Astrocyte (in vitro differentiated cells and primary cell): Measurements from ENCODE around the gene MARK1. TPM values are rescaled to one million over a fixed set of nuclear protein-coding genes. Genes with fewer than 3 reads are reported as not detected.

Experiments used
- DNase-seq: peaks from one replicate; pipeline ENCODE4 v3.0.0-alpha.2; 2010; ENCODE audit warnings: low read depth
- FAIRE-seq: peaks from 2 replicates; lab custom pipeline; 2011; peaks lifted over from hg19 to GRCh38; lab: Jason Lieb, UNC
- H2AFZ ChIP-seq: 2 replicates; pipeline ENCODE4 v1.6.0; 2012; ENCODE audit warnings: low read depth, low read length, inconsistent platforms
- H3K27ac ChIP-seq: 2 replicates; pipeline ENCODE4 v1.5.1; 2011; ENCODE audit warnings: low read depth, low read length, inconsistent platforms
- H3K27me3 ChIP-seq: 2 replicates; pipeline ENCODE4 v1.6.0; 2011; ENCODE audit warnings: low read length, inconsistent platforms; ENCODE audit not compliant: insufficient read depth
- H3K36me3 ChIP-seq: 2 replicates; pipeline ENCODE4 v1.5.1; 2011; ENCODE audit warnings: low read length, inconsistent platforms; ENCODE audit not compliant: insufficient read depth
- H3K4me1 ChIP-seq: 2 replicates; pipeline ENCODE4 v1.5.1; 2011; ENCODE audit warnings: low read length, inconsistent platforms; ENCODE audit not compliant: insufficient read depth
- H3K4me2 ChIP-seq: 2 replicates; pipeline ENCODE4 v1.6.0; 2012; ENCODE audit warnings: low read length, inconsistent platforms
- H3K4me3 ChIP-seq: 2 replicates; pipeline ENCODE4 v1.5.1; 2011; ENCODE audit warnings: low read depth, mild to moderate bottlenecking, low read length, inconsistent platforms; ENCODE audit not compliant: insufficient read depth
- H3K79me2 ChIP-seq: 2 replicates; pipeline ENCODE4 v1.6.0; 2012; ENCODE audit warnings: mild to moderate bottlenecking, low read length, inconsistent platforms; ENCODE audit not compliant: insufficient read depth
- H3K9ac ChIP-seq: 2 replicates; pipeline ENCODE4 v1.6.0; 2012; ENCODE audit warnings: mild to moderate bottlenecking, low read length, inconsistent platforms
- H3K9me3 ChIP-seq: 2 replicates; pipeline ENCODE4 v1.5.1; 2012; ENCODE audit warnings: low read depth, mild to moderate bottlenecking, low read length, inconsistent platforms; ENCODE audit not compliant: insufficient read depth
- H4K20me1 ChIP-seq: 2 replicates; pipeline ENCODE4 v1.6.0; 2012; ENCODE audit warnings: low read length, inconsistent platforms; ENCODE audit not compliant: insufficient read depth
- H3K27ac Mint-ChIP-seq: one replicate; pipeline ENCODE4 v1.8.0; 2021; ENCODE audit warnings: mild to moderate bottlenecking, mixed read lengths; ENCODE audit not compliant: unreplicated experiment
- H3K27me3 Mint-ChIP-seq: one replicate; pipeline ENCODE4 v1.8.0; 2021; ENCODE audit warnings: low read depth, mixed read lengths; ENCODE audit not compliant: unreplicated experiment
- H3K36me3 Mint-ChIP-seq: one replicate; pipeline ENCODE4 v1.8.0; 2021; ENCODE audit warnings: low read depth, mixed read lengths; ENCODE audit not compliant: unreplicated experiment
- H3K4me1 Mint-ChIP-seq: one replicate; pipeline ENCODE4 v1.8.0; 2021; ENCODE audit warnings: low read depth, mixed read lengths; ENCODE audit not compliant: unreplicated experiment
- H3K4me3 Mint-ChIP-seq: one replicate; pipeline ENCODE4 v1.8.0; 2021; ENCODE audit warnings: mild to moderate bottlenecking, moderate library complexity, mixed read lengths; ENCODE audit not compliant: unreplicated experiment
- H3K9me3 Mint-ChIP-seq: one replicate; pipeline ENCODE4 v1.8.0; 2021; ENCODE audit warnings: mild to moderate bottlenecking, mixed read lengths; ENCODE audit not compliant: unreplicated experiment
- CTCF ChIP-seq: IDR thresholded peaks from 2 replicates; pipeline ENCODE4 v1.5.1; 2011; ENCODE audit warnings: low read depth, mild to moderate bottlenecking, inconsistent platforms, low read length, moderate library complexity; ENCODE audit not compliant: insufficient read depth
- EZH2 ChIP-seq: IDR thresholded peaks from 2 replicates; pipeline ENCODE4 v1.6.1; 2012; ENCODE audit warnings: mild to moderate bottlenecking, low read length, inconsistent platforms; ENCODE audit not compliant: insufficient read depth
- total RNA-seq: library from RNA; stranded (reverse); gene quantifications from 2 replicates; pipeline ENCODE4 v1.2.1, GENCODE V29; 2021

Gene MARK1
- total RNA-seq, 1 donor from 2014 or later, result 10.8 TPM

GRCh38 chr1:220710333-220710732 lies 182.4 kb downstream of the MARK1 start:
- peaks cover 11% of the 10 kb centered on the region for H3K27me3 Mint-ChIP-seq
- no peak overlapping the region for H3K4me3 Mint-ChIP-seq
- Histone ChIP-seq H3K4me3 (no peak overlapping the region), H3K36me3 (no peaks in the 10 kb centered on the region), H4K20me1 (no peaks in the 10 kb centered on the region), H3K4me2 (no peak overlapping the region), H3K79me2 (no peaks in the 10 kb centered on the region), H2AFZ (no peak overlapping the region), H3K9ac (no peak overlapping the region), H3K27ac (no peak overlapping the region), H3K27me3 (no peaks in the 10 kb centered on the region), H3K4me1 (no peaks in the 10 kb centered on the region), H3K9me3 (no peaks in the 10 kb centered on the region)
- FAIRE-seq, result no peak
- no peak for DNase-seq
- H3K27ac Mint-ChIP-seq, result no peak overlapping the region
- no peaks in the 10 kb centered on the region for H3K4me1 Mint-ChIP-seq
- TF ChIP-seq EZH2 (no peak), CTCF (no peak)
- H3K36me3 Mint-ChIP-seq, result no peaks in the 10 kb centered on the region
- peaks cover 6% of the 10 kb centered on the region for H3K9me3 Mint-ChIP-seq

DNA sequence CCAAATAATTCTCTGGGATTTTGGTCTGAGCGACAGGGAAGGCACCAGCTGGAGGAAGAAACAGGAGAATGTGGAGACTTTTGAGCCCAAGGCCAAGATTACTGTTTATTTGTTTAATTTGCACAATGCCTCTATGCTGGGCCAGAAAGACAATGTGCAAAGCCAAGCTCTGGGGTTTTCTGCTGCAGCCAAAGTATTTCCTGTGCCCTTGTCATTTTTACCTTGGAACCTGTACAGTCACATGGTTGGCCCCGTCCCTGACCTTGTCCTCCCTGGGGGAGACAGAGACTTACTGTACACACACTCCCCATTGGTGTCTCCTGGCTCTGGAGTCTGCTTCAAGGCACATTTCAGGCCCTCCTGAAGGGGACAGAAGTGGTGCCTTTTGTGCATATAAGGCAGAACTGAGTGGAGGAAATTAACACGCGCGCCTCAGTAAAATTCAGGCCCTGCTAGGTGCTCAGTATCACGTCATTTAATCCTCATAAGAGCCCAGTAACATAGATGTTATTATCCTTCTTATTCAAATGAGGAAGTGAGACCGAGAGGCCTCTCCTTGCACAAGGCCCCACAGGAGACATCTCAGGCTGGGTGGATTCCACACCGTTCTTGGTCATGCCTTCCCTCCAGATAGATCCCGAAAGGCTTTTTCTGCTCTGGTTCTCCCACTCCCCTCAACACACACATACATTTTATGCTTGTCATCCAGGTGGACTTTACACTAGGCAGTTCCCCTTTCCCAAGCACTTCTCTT lies 183.3 kb downstream of the MARK1 start:
- Mint-ChIP-seq H3K27ac (no peak overlapping the region), H3K4me3 (no peak overlapping the region), H3K4me1 (no peaks in the 10 kb centered on the region), H3K27me3 (peaks cover 6% of the 10 kb centered on the region), H3K9me3 (peaks cover 9% of the 10 kb centered on the region), H3K36me3 (no peaks in the 10 kb centered on the region)
- Histone ChIP-seq H3K27ac (no peak overlapping the region), H4K20me1 (no peaks in the 10 kb centered on the region), H3K9ac (no peak overlapping the region), H3K4me1 (no peaks in the 10 kb centered on the region), H3K9me3 (no peaks in the 10 kb centered on the region), H2AFZ (no peak overlapping the region), H3K36me3 (no peaks in the 10 kb centered on the region), H3K27me3 (no peaks in the 10 kb centered on the region), H3K79me2 (no peaks in the 10 kb centered on the region), H3K4me2 (no peak overlapping the region), H3K4me3 (no peak overlapping the region)
- no peak for FAIRE-seq
- DNase-seq, result no peak
- TF ChIP-seq EZH2 (no peak), CTCF (no peak)

Other genes starting within 250 kb of the MARK1 start
- 1.1 and 1.8 TPM in 2 replicates for gene C1orf115, start 162.2 kb downstream of the MARK1 start, total RNA-seq
- 3.1 and 3.9 TPM in 2 replicates for gene MTARC2, start 220.2 kb downstream of the MARK1 start, total RNA-seq